Measurements from ENCODE around the gene PI4K2B.

Gene PI4K2B

DNA sequence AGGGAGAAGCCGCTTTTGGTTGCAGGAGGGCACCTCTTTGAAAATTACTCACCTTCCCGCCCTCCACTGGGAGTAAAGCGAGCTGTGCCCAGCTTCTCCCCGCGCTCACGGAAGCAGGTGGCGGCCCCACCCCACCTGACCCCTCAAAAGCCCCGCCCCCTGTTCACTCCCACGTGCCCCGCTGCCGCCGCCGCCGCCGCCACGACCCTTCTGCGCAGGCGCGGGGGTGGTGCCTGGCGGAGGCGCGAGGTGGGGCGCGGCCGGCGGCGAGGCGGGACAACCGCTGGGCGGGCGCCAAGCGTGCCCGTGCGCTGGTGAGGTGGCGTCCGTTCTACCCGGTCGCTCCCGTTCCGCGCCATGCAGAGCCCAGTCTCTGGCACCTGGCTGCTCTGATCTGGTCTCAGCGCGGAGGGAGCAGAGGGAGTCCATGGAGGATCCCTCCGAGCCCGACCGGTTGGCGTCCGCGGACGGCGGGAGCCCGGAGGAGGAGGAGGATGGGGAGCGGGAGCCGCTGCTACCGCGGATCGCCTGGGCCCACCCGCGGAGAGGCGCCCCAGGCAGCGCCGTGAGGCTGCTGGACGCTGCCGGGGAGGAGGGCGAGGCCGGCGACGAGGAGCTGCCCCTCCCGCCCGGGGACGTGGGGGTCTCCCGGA is at the start of gene PI4K2B:
TSS of gene PI4K2B (plus strand) at position 297 of the 653 bp plus-strand sequence. CDS start at position 428, 131 bp downstream.
- Histone ChIP-seq H3K4me1 (ENCODE audit: insufficient read depth, insufficient read length) (no peaks in the 10 kb centered on the region), H3K9ac (ENCODE audit: insufficient read length, low read depth) (peak within 1 kb of the TSS; percentile 97), H3K9me3 (ENCODE audit: insufficient read depth, low read length) (peaks cover 25% of the 10 kb centered on the region), H3K27me3 (ENCODE audit: insufficient read depth, insufficient read length) (no peaks in the 10 kb centered on the region), H3K36me3 (ENCODE audit: insufficient read depth, insufficient read length, low read length) (no peaks in the 10 kb centered on the region), H3K4me3 (ENCODE audit: insufficient read length, low read depth) (peak within 1 kb of the TSS; percentile 93)
- TF ChIP-seq ZNF274 (IDR thresholded peaks at IDR 0.05; ENCODE audit: low read depth, low read length) = no peak
- no peak for TF ChIP-seq YY1 (IDR thresholded peaks at IDR 0.05; ENCODE audit: insufficient read depth, insufficient read length)
- TF ChIP-seq SUZ12 (IDR thresholded peaks at IDR 0.05; ENCODE audit: extremely low read depth, insufficient read depth, insufficient read length) = no peak
- peak; percentile 60 for DNase-seq (ENCODE audit: low read depth, low spot score)

DNA sequence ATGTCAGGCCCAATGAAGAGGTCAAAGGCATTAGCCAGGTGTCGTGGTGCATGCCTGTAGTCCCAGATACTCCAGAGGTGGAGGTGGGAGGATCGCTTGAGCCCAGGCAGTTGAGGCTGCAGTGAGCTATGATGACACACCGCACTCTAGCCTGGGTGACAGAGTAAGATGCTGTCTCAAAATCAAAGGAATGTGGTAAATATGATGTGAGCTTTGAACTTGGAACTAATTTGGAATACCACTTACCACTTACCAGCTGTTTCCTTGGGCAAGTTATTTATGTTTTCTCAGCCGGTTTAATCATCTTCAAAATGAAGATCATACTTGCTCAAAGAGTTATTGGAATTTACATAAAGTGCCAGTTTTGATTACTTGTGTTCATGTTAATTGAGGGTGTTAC is 49.8 kb upstream of the PI4K2B start:
- TF ChIP-seq YY1 (IDR thresholded peaks at IDR 0.05; ENCODE audit: insufficient read depth, insufficient read length) (no peak), SUZ12 (IDR thresholded peaks at IDR 0.05; ENCODE audit: extremely low read depth, insufficient read depth, insufficient read length) (no peak), ZNF274 (IDR thresholded peaks at IDR 0.05; ENCODE audit: low read depth, low read length) (no peak)
- Histone ChIP-seq H3K9ac (ENCODE audit: insufficient read length, low read depth) (no peak overlapping the region), H3K4me1 (ENCODE audit: insufficient read depth, insufficient read length) (no peaks in the 10 kb centered on the region), H3K4me3 (ENCODE audit: insufficient read length, low read depth) (no peak overlapping the region), H3K36me3 (ENCODE audit: insufficient read depth, insufficient read length, low read length) (no peaks in the 10 kb centered on the region), H3K9me3 (ENCODE audit: insufficient read depth, low read length) (no peaks in the 10 kb centered on the region), H3K27me3 (ENCODE audit: insufficient read depth, insufficient read length) (no peaks in the 10 kb centered on the region)
- no peak for DNase-seq (ENCODE audit: low read depth, low spot score)

DNA sequence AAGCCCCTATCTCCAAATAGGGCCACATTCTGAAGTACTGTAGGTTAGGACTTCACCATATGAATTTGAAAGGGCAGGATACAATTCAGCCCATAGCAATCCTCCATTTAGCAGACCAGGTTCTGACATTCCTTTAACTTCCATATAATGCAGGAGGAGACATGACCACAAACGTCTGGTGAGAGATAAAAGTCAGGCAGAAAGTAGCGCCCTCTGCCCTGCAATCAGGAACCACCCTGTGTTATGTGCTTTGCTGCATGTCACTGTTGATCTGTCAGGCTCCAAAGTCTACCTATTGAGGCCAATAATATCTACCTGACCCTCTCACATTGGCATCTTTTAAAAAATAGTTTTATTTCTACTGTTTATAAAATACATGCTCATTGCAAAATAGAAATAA is 43.4 kb upstream of the PI4K2B start:
- DNase-seq (ENCODE audit: low read depth, low spot score) = peak; percentile 25
- no peaks in the 10 kb centered on the region for H3K27me3 ChIP-seq (ENCODE audit: insufficient read depth, insufficient read length)
- no peaks in the 10 kb centered on the region for H3K4me1 ChIP-seq (ENCODE audit: insufficient read depth, insufficient read length)
- H3K9me3 ChIP-seq (ENCODE audit: insufficient read depth, low read length) = no peaks in the 10 kb centered on the region
- no peak overlapping the region for H3K9ac ChIP-seq (ENCODE audit: insufficient read length, low read depth)
- TF ChIP-seq YY1 (IDR thresholded peaks at IDR 0.05; ENCODE audit: insufficient read depth, insufficient read length) (no peak), ZNF274 (IDR thresholded peaks at IDR 0.05; ENCODE audit: low read depth, low read length) (no peak), SUZ12 (IDR thresholded peaks at IDR 0.05; ENCODE audit: extremely low read depth, insufficient read depth, insufficient read length) (no peak)
- no peak overlapping the region for H3K4me3 ChIP-seq (ENCODE audit: insufficient read length, low read depth)
- no peaks in the 10 kb centered on the region for H3K36me3 ChIP-seq (ENCODE audit: insufficient read depth, insufficient read length, low read length)

DNA sequence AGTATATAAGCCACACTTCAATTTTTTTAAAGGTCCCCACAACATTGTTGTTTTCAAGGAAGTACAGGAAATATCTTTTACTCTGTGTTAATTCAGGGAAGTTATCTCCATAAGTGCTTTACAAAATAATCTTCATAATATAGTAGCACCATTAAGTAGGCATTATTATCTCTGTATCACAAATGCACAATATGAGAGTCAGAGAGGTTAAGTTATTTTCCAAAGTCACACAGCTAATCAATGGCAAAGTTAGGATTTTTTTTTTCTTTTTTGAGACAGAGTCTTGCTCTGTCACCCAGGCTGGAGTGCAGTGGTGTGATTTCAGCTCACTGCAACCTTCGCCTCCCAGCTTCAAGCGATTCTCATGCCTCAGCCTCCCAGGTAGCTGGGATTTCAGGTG is 35.1 kb upstream of the PI4K2B start:
- DNase-seq (ENCODE audit: low read depth, low spot score) = no peak
- no peak overlapping the region for H3K9ac ChIP-seq (ENCODE audit: insufficient read length, low read depth)
- H3K27me3 ChIP-seq (ENCODE audit: insufficient read depth, insufficient read length) = no peaks in the 10 kb centered on the region
- H3K4me3 ChIP-seq (ENCODE audit: insufficient read length, low read depth) = no peak overlapping the region
- H3K36me3 ChIP-seq (ENCODE audit: insufficient read depth, insufficient read length, low read length) = no peaks in the 10 kb centered on the region
- no peak for TF ChIP-seq YY1 (IDR thresholded peaks at IDR 0.05; ENCODE audit: insufficient read depth, insufficient read length)
- TF ChIP-seq SUZ12 (IDR thresholded peaks at IDR 0.05; ENCODE audit: extremely low read depth, insufficient read depth, insufficient read length) = no peak
- TF ChIP-seq ZNF274 (IDR thresholded peaks at IDR 0.05; ENCODE audit: low read depth, low read length) = no peak
- H3K4me1 ChIP-seq (ENCODE audit: insufficient read depth, insufficient read length) = no peaks in the 10 kb centered on the region
- H3K9me3 ChIP-seq (ENCODE audit: insufficient read depth, low read length) = no peaks in the 10 kb centered on the region

DNA sequence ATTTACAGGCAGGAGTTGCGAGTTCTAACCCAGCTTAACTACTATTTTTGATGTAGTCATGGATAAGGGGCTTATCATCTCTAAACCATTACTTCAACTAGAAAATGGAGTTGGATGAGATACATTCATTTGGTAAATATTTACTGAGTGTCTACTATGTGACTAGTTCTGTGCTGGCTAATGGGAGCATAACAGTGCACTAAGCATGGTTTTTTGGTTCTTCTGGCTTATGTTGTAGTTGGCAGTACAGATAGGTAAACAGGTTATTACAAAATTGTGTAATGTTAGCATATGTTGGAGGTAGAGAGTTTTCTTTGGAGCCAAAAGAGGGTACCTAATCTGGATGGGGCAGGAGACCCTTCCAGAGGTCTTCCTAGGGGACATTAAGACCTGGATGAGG is 25.8 kb upstream of the PI4K2B start:
- Histone ChIP-seq H3K4me3 (ENCODE audit: insufficient read length, low read depth) (no peak overlapping the region), H3K27me3 (ENCODE audit: insufficient read depth, insufficient read length) (no peaks in the 10 kb centered on the region), H3K36me3 (ENCODE audit: insufficient read depth, insufficient read length, low read length) (no peaks in the 10 kb centered on the region), H3K9me3 (ENCODE audit: insufficient read depth, low read length) (no peaks in the 10 kb centered on the region; the same call in 1 of the 2 replicates), H3K9ac (ENCODE audit: insufficient read length, low read depth) (no peak overlapping the region), H3K4me1 (ENCODE audit: insufficient read depth, insufficient read length) (no peaks in the 10 kb centered on the region)
- no peak for TF ChIP-seq SUZ12 (IDR thresholded peaks at IDR 0.05; ENCODE audit: extremely low read depth, insufficient read depth, insufficient read length)
- no peak for TF ChIP-seq YY1 (IDR thresholded peaks at IDR 0.05; ENCODE audit: insufficient read depth, insufficient read length)
- TF ChIP-seq ZNF274 (IDR thresholded peaks at IDR 0.05; ENCODE audit: low read depth, low read length) = no peak
- no peak for DNase-seq (ENCODE audit: low read depth, low spot score)

DNA sequence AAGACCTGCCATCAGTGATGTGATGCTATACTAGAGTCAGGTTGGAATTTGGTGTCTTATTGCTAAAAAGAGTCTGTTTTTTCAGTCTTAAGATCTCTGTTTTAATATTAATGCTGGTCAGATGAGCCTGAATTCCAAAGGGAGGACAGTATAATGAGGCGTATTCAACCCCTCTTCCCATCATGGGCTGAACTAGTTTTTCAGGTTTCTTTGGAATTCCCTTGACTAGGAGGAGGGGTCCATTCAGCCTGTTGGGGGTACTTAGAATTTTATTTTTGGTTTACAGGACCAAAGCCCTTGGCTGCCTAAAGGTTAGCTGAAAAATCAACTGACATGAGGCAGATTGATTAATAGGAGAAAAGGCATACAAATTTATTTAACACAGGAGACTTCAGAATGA is 24.1 kb upstream of the PI4K2B start:
- H3K36me3 ChIP-seq (ENCODE audit: insufficient read depth, insufficient read length, low read length) = no peaks in the 10 kb centered on the region
- no peak overlapping the region for H3K4me3 ChIP-seq (ENCODE audit: insufficient read length, low read depth)
- no peaks in the 10 kb centered on the region for H3K4me1 ChIP-seq (ENCODE audit: insufficient read depth, insufficient read length)
- H3K27me3 ChIP-seq (ENCODE audit: insufficient read depth, insufficient read length) = no peaks in the 10 kb centered on the region
- DNase-seq (ENCODE audit: low read depth, low spot score) = no peak
- TF ChIP-seq ZNF274 (IDR thresholded peaks at IDR 0.05; ENCODE audit: low read depth, low read length) = no peak
- no peaks in the 10 kb centered on the region; the same call in 1 of the 2 replicates for H3K9me3 ChIP-seq (ENCODE audit: insufficient read depth, low read length)
- H3K9ac ChIP-seq (ENCODE audit: insufficient read length, low read depth) = no peak overlapping the region

DNA sequence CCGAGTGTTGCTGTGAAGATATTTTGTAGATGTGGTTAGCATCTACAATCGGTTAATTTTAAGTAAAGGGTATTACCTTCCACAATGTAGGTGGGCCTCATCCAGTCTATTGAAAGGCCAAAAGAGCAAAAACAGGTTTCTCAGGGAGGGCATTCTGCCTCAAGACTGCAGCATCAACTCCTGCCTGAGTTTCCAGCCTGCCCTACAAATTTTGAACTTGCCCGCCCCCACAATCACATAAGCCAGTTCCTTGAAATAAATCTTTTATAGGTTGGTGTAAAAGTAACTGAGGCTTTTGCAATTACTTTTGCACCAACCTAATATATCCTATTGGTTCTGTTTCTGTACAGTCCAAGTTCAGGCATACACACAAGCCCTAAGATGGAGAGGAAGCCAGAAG is 22.1 kb upstream of the PI4K2B start:
- Histone ChIP-seq H3K36me3 (ENCODE audit: insufficient read depth, insufficient read length, low read length) (no peaks in the 10 kb centered on the region), H3K9ac (ENCODE audit: insufficient read length, low read depth) (no peak overlapping the region), H3K4me3 (ENCODE audit: insufficient read length, low read depth) (no peak overlapping the region), H3K27me3 (ENCODE audit: insufficient read depth, insufficient read length) (no peaks in the 10 kb centered on the region), H3K9me3 (ENCODE audit: insufficient read depth, low read length) (no peaks in the 10 kb centered on the region; the same call in 1 of the 2 replicates), H3K4me1 (ENCODE audit: insufficient read depth, insufficient read length) (no peaks in the 10 kb centered on the region)
- TF ChIP-seq SUZ12 (IDR thresholded peaks at IDR 0.05; ENCODE audit: extremely low read depth, insufficient read depth, insufficient read length) = no peak
- TF ChIP-seq YY1 (IDR thresholded peaks at IDR 0.05; ENCODE audit: insufficient read depth, insufficient read length) = no peak
- no peak for TF ChIP-seq ZNF274 (IDR thresholded peaks at IDR 0.05; ENCODE audit: low read depth, low read length)
- DNase-seq (ENCODE audit: low read depth, low spot score) = no peak
